Right renal cortex interstitium (tissue), 3 donors: ENCODE results near the gene CDKAL1. TPM values are rescaled to one million over a fixed set of nuclear protein-coding genes. Genes with fewer than 3 reads are reported as not detected.
"Not testable (repeated sequence)": the region's sequence is repeated elsewhere in the genome, so short reads cannot be mapped to it uniquely, and the experiment has no call there.

Source experiments
- DNase-seq, 3 donors: peaks; one replicate each; pipeline ENCODE4 v3.0.0-alpha.2; 2013; ENCODE audit warnings: low read depth in 3 of 3, low spot score in 2 of 3
- polyA plus RNA-seq, 3 donors: library from polyadenylated mRNA; unstranded; fragments of 120-200 nt; gene quantifications; one replicate each; pipeline ENCODE4 v1.2.1, GENCODE V29; 2013; ENCODE audit not compliant: insufficient read length in 3 of 3

CDKAL1 gene
- polyA plus RNA-seq, result 10 to 100 TPM; 18.4 to 19.6 (median 19.6) TPM

GRCh38 chr6:20534295-20535262 is at the start of gene CDKAL1:
TSS of gene CDKAL1 (plus strand) at chr6:20534457. CDS start at chr6:20546351, 11,894 bp downstream.
- peak; percentile 87 to 90 (median 88) for DNase-seq

- no peak for DNase-seq
Observed at GRCh38 chr6:20486641-20487040, 47.6 kb upstream of the CDKAL1 start.

- no peak for DNase-seq
Observed at GRCh38 chr6:20487669-20488375, 46.4 kb upstream of the CDKAL1 start.

- no peak for DNase-seq
Observed at GRCh38 chr6:20490591-20490990, 43.7 kb upstream of the CDKAL1 start.

GRCh38 chr6:20492099-20492498 is 42.2 kb upstream of the CDKAL1 start:
- no peak for DNase-seq

GRCh38 chr6:20497216-20498040 is 36.8 kb upstream of the CDKAL1 start:
- DNase-seq, result no peak

GRCh38 chr6:20498041-20498385 is 36.2 kb upstream of the CDKAL1 start:
- no peak for DNase-seq

GRCh38 chr6:20509212-20509611 is 25.0 kb upstream of the CDKAL1 start:
- peak in 1 of 3 donors; percentile 54 for DNase-seq

- DNase-seq, result no peak
Observed at GRCh38 chr6:20511852-20512251, 22.4 kb upstream of the CDKAL1 start.

- DNase-seq, result not testable (repeated sequence)
Observed at GRCh38 chr6:20525208-20525607, 9.0 kb upstream of the CDKAL1 start.

GRCh38 chr6:20529086-20529448 is 5.2 kb upstream of the CDKAL1 start:
- not testable (repeated sequence) for DNase-seq

- no peak for DNase-seq
Observed at GRCh38 chr6:20532881-20533280, 1.4 kb upstream of the CDKAL1 start.

GRCh38 chr6:20533746-20534294 is 437 bp upstream of the CDKAL1 start:
- DNase-seq, result no peak

- no peak for DNase-seq
Observed at GRCh38 chr6:20538131-20538662, 3.9 kb downstream of the CDKAL1 start.

- DNase-seq, result no peak
Observed at GRCh38 chr6:20538907-20539306, 4.7 kb downstream of the CDKAL1 start.

GRCh38 chr6:20539387-20539786 is 5.1 kb downstream of the CDKAL1 start:
- no peak for DNase-seq

GRCh38 chr6:20540683-20541082 is 6.4 kb downstream of the CDKAL1 start:
- no peak for DNase-seq

- no peak for DNase-seq
Observed at GRCh38 chr6:20541382-20541781, 7.1 kb downstream of the CDKAL1 start.

GRCh38 chr6:20542927-20543602 is 8.8 kb downstream of the CDKAL1 start:
- no peak for DNase-seq

- no peak for DNase-seq
Observed at GRCh38 chr6:20548264-20548663, 14.0 kb downstream of the CDKAL1 start.
